OCI-LY7 (cell line): Measurements from ENCODE around the gene NALCN.

Experiments
- EZH2phosphoT487 ChIP-seq: fragments of 200-600 bp; sonication (generic); IDR thresholded peaks from 2 replicates; pipeline ENCODE4 v1.6.1; 2018; ENCODE audit warnings: low read depth, borderline replicate concordance, mild to moderate bottlenecking, mixed run types, antibody characterized with exemption, low read length, moderate library complexity, mixed read lengths
- TF ChIP-seq, protein P1 (sequence below): fragments of 200-600 bp; sonication (generic); conservative IDR thresholded peaks from 2 replicates; pipeline ENCODE4 v1.5.1; 2014; ENCODE audit warnings: mild to moderate bottlenecking, antibody characterized with exemption, low read length, moderate library complexity, mixed read lengths

DNA sequence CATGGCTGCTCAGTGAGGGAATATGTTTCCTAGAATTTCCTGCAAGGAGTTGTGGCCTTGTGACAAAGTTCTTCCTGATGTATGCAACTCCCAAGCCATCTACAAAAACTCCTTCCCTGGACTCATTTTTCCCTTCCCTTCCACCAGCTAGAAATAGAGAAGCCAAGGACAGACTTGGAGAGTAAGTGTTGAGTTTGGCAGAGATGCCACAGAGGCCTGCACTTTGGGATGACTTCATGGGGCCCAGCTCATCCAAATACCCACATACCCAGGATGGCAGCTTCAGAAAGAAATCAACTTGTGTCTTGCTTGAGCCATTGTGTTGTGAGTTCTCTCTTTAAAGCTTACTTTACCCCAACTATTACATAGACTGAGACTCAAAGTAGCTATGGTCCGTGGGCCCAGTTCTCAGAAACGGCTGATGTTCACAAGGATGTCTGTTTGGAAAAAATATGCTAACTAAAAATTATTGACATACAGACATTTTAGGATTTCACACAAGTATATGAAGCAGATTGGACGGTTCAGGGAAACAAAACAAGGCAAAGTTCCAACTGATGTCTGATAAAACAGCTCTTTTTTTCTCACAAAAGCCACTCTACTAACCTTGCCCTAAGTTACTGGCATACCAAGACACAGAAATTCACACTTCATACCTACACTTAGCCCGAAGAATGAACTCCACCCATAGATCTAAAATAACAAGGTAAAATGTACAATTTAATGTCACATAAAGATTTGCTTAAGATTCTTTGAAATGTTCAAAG lies 107.9 kb downstream of the NALCN start:
- TF ChIP-seq, protein P1, sequence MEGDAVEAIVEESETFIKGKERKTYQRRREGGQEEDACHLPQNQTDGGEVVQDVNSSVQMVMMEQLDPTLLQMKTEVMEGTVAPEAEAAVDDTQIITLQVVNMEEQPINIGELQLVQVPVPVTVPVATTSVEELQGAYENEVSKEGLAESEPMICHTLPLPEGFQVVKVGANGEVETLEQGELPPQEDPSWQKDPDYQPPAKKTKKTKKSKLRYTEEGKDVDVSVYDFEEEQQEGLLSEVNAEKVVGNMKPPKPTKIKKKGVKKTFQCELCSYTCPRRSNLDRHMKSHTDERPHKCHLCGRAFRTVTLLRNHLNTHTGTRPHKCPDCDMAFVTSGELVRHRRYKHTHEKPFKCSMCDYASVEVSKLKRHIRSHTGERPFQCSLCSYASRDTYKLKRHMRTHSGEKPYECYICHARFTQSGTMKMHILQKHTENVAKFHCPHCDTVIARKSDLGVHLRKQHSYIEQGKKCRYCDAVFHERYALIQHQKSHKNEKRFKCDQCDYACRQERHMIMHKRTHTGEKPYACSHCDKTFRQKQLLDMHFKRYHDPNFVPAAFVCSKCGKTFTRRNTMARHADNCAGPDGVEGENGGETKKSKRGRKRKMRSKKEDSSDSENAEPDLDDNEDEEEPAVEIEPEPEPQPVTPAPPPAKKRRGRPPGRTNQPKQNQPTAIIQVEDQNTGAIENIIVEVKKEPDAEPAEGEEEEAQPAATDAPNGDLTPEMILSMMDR, result no peak
- no peak for TF ChIP-seq EZH2phosphoT487
